WTC11 (cell line): ENCODE data around the gene RETREG1. TPM values are rescaled to one million over a fixed set of nuclear protein-coding genes. Genes with fewer than 3 reads are reported as not detected.

Source experiments
- ATAC-seq: fragments of 200-7000 bp; cut with Tn5 transposase; 2 replicates; pipeline ENCODE4 v1.10.0; 2021; ENCODE audit warnings: mild to moderate bottlenecking, moderate library complexity
- CTCF ChIA-PET: fragments of 300-600 bp; sonication (Branson Sonifier 250); formaldehyde crosslinking; loops from one replicate; lab custom pipeline; 2021; ENCODE audit warnings: antibody characterized with exemption; lab: Charles Lee
- POLR2A ChIA-PET: fragments of 350-600 bp; sonication (Branson Sonifier 250); formaldehyde crosslinking; loops from one replicate; lab custom pipeline; 2021; ENCODE audit warnings: antibody characterized with exemption; lab: Charles Lee
- DNase-seq: peaks from one replicate; pipeline ENCODE4 v3.0.0; 2021; ENCODE audit warnings: low spot score
- H3K27ac Mint-ChIP-seq: 2 replicates; pipeline ENCODE4 v1.8.0; 2021; ENCODE audit warnings: mixed read lengths
- H3K27me3 Mint-ChIP-seq: 2 replicates; pipeline ENCODE4 v1.8.0; 2021; ENCODE audit warnings: low read depth, mild to moderate bottlenecking, moderate library complexity, mixed read lengths
- H3K36me3 Mint-ChIP-seq: 2 replicates; pipeline ENCODE4 v1.8.0; 2021; ENCODE audit warnings: mixed read lengths
- H3K4me1 Mint-ChIP-seq: 2 replicates; pipeline ENCODE4 v1.8.0; 2022; ENCODE audit warnings: mixed read lengths
- H3K4me3 Mint-ChIP-seq: 2 replicates; pipeline ENCODE4 v1.8.0; 2021; ENCODE audit warnings: mild to moderate bottlenecking, moderate library complexity, mixed read lengths
- H3K9me3 Mint-ChIP-seq: 2 replicates; pipeline ENCODE4 v1.8.0; 2021; ENCODE audit warnings: mixed read lengths
- AR ChIP-seq: fragments of 250-450 bp; sonication (Bioruptor Pico); IDR thresholded peaks from 2 replicates; pipeline ENCODE4 v1.9.0; 2021; ENCODE audit warnings: mild to moderate bottlenecking
- ATF2 ChIP-seq: sonication (generic); formaldehyde crosslinking; IDR thresholded peaks from 2 replicates; pipeline ENCODE4 v1.8.1; 2022; ENCODE audit warnings: low read depth, missing genetic modification reagents, borderline replicate concordance
- CREM ChIP-seq: sonication (generic); formaldehyde crosslinking; IDR thresholded peaks from 2 replicates; pipeline ENCODE4 v1.8.1; 2022; ENCODE audit warnings: mild to moderate bottlenecking, missing genetic modification reagents, moderate library complexity
- ETV6 ChIP-seq: sonication (generic); formaldehyde crosslinking; IDR thresholded peaks from 2 replicates; pipeline ENCODE4 v1.8.1; 2022; ENCODE audit warnings: mild to moderate bottlenecking, missing genetic modification reagents
- FOXK1 ChIP-seq: sonication (generic); formaldehyde crosslinking; IDR thresholded peaks from 2 replicates; pipeline ENCODE4 v1.8.0; 2022; ENCODE audit warnings: mild to moderate bottlenecking, moderate library complexity, missing genetic modification reagents
- FOXP1 ChIP-seq: sonication (generic); formaldehyde crosslinking; IDR thresholded peaks from 2 replicates; pipeline ENCODE4 v1.8.0; 2022; ENCODE audit warnings: missing genetic modification reagents, mild to moderate bottlenecking, moderate library complexity, borderline replicate concordance
- IRF2 ChIP-seq: sonication (generic); formaldehyde crosslinking; IDR thresholded peaks from 2 replicates; pipeline ENCODE4 v1.8.0; 2022; ENCODE audit warnings: low read depth, missing genetic modification reagents, borderline replicate concordance
- JUN ChIP-seq: sonication (generic); formaldehyde crosslinking; IDR thresholded peaks from 2 replicates; pipeline ENCODE4 v1.8.0; 2023; ENCODE audit warnings: mild to moderate bottlenecking, missing genetic modification reagents
- NFYB ChIP-seq: sonication (generic); formaldehyde crosslinking; conservative IDR thresholded peaks from 2 replicates; pipeline ENCODE4 v1.8.0; 2022; ENCODE audit warnings: low read depth, missing genetic modification reagents
- NR3C1 ChIP-seq: sonication (generic); formaldehyde crosslinking; conservative IDR thresholded peaks from 2 replicates; pipeline ENCODE4 v1.8.1; 2023; ENCODE audit warnings: low read depth, mild to moderate bottlenecking, missing genetic modification reagents
- OVOL2 ChIP-seq: fragments of 250-450 bp; sonication (Bioruptor Pico); IDR thresholded peaks from 2 replicates; pipeline ENCODE4 v1.9.0; 2021; ENCODE audit warnings: mild to moderate bottlenecking, borderline replicate concordance
- PRDM15 ChIP-seq: sonication (generic); formaldehyde crosslinking; IDR thresholded peaks from 2 replicates; pipeline ENCODE4 v1.8.0; 2022; ENCODE audit warnings: missing genetic modification reagents
- RELA ChIP-seq: sonication (generic); formaldehyde crosslinking; IDR thresholded peaks from 2 replicates; pipeline ENCODE4 v1.8.1; 2022; ENCODE audit warnings: missing genetic modification reagents, mild to moderate bottlenecking, borderline replicate concordance
- RORB ChIP-seq: fragments of 250-450 bp; sonication (Bioruptor Pico); IDR thresholded peaks from 2 replicates; pipeline ENCODE4 v1.9.0; 2021; ENCODE audit warnings: mild to moderate bottlenecking
- SP1 ChIP-seq: sonication (generic); formaldehyde crosslinking; conservative IDR thresholded peaks from 2 replicates; pipeline ENCODE4 v1.8.1; 2022; ENCODE audit warnings: missing genetic modification reagents
- total RNA-seq: library from RNA; stranded (reverse); gene quantifications from 3 replicates; pipeline ENCODE4 v1.2.3, GENCODE V29; 2021
- TF ChIP-seq, protein P1 (sequence below): fragments of 250-450 bp; sonication (Bioruptor Pico); IDR thresholded peaks from 2 replicates; pipeline ENCODE4 v1.8.0; 2021; ENCODE audit warnings: mild to moderate bottlenecking
- TF ChIP-seq, protein P2 (sequence below): sonication (generic); formaldehyde crosslinking; IDR thresholded peaks from 2 replicates; pipeline ENCODE4 v1.8.1; 2023; ENCODE audit warnings: mild to moderate bottlenecking, missing genetic modification reagents, moderate library complexity
- TF ChIP-seq, protein P3 (sequence below): sonication (generic); formaldehyde crosslinking; IDR thresholded peaks from 2 replicates; pipeline ENCODE4 v1.8.1; 2022; ENCODE audit warnings: mild to moderate bottlenecking, moderate library complexity, missing genetic modification reagents
- TF ChIP-seq, protein P4 (sequence below): sonication (generic); formaldehyde crosslinking; IDR thresholded peaks from 2 replicates; pipeline ENCODE4 v1.8.0; 2022; ENCODE audit warnings: mild to moderate bottlenecking, missing genetic modification reagents
- TF ChIP-seq, protein P5 (sequence below): sonication (generic); formaldehyde crosslinking; IDR thresholded peaks from 2 replicates; pipeline ENCODE4 v1.8.1; 2023; ENCODE audit warnings: mild to moderate bottlenecking, missing genetic modification reagents, moderate library complexity

RETREG1 gene
- total RNA-seq, 1 experiment from 2014 or later = 2.2 TPM

GRCh38 chr5:16493261-16493660, 123.5 kb downstream of the RETREG1 start (continued):
- no peak for TF ChIP-seq NR3C1 (CRISPR knock-in tag)
- TF ChIP-seq, all 79 proteins: peak for 0

GRCh38 chr5:16492398-16493140, 124.2 kb downstream of the RETREG1 start:
- Mint-ChIP-seq H3K9me3 (peaks cover 40% of the 10 kb centered on the region), H3K4me1 (no peaks in the 10 kb centered on the region), H3K36me3 (peaks cover 27% of the 10 kb centered on the region), H3K27ac (no peak overlapping the region)
- CTCF ChIA-PET = no interaction called here
- TF ChIP-seq PRDM15 (no peak), ETV6 (CRISPR knock-in tag) (no peak), IRF2 (CRISPR knock-in tag) (no peak), JUN (no peak), RORB (no peak), ATF2 (CRISPR knock-in tag) (no peak), SP1 (CRISPR knock-in tag) (no peak), CREM (CRISPR knock-in tag) (no peak), NFYB (CRISPR knock-in tag) (no peak)
- TF ChIP-seq, protein P1, sequence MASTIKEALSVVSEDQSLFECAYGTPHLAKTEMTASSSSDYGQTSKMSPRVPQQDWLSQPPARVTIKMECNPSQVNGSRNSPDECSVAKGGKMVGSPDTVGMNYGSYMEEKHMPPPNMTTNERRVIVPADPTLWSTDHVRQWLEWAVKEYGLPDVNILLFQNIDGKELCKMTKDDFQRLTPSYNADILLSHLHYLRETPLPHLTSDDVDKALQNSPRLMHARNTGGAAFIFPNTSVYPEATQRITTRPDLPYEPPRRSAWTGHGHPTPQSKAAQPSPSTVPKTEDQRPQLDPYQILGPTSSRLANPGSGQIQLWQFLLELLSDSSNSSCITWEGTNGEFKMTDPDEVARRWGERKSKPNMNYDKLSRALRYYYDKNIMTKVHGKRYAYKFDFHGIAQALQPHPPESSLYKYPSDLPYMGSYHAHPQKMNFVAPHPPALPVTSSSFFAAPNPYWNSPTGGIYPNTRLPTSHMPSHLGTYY (CRISPR knock-in tag) = no peak
- TF ChIP-seq, protein P2, sequence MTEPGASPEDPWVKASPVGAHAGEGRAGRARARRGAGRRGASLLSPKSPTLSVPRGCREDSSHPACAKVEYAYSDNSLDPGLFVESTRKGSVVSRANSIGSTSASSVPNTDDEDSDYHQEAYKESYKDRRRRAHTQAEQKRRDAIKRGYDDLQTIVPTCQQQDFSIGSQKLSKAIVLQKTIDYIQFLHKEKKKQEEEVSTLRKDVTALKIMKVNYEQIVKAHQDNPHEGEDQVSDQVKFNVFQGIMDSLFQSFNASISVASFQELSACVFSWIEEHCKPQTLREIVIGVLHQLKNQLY = no peak
- TF ChIP-seq, protein P3, sequence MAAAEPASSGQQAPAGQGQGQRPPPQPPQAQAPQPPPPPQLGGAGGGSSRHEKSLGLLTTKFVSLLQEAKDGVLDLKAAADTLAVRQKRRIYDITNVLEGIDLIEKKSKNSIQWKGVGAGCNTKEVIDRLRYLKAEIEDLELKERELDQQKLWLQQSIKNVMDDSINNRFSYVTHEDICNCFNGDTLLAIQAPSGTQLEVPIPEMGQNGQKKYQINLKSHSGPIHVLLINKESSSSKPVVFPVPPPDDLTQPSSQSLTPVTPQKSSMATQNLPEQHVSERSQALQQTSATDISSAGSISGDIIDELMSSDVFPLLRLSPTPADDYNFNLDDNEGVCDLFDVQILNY (CRISPR knock-in tag) = no peak
- TF ChIP-seq, all 79 proteins: peak for 0
- ATAC-seq = no peak
- no peak overlapping the region for H3K4me3 Mint-ChIP-seq
- POLR2A ChIA-PET = no interaction called here
- no peaks in the 10 kb centered on the region; the same call in none of the 2 replicates for H3K27me3 Mint-ChIP-seq
- DNase-seq = no peak

GRCh38 chr5:16490911-16491310, 125.9 kb downstream of the RETREG1 start:
- no peak for ATAC-seq
- H3K4me1 Mint-ChIP-seq = no peaks in the 10 kb centered on the region
- CTCF ChIA-PET = interaction anchor here (0.9 to 1.2 kb wide), 2 partner anchors 62 to 172 kb away, joined by 3 to 7 read pairs; no protein-coding TSS in a partner anchor
- peaks cover 24% of the 10 kb centered on the region for H3K9me3 Mint-ChIP-seq
- POLR2A ChIA-PET = no interaction called here
- no peak for DNase-seq
- no peak overlapping the region for H3K4me3 Mint-ChIP-seq
- no peak overlapping the region for H3K27ac Mint-ChIP-seq
- H3K27me3 Mint-ChIP-seq = no peaks in the 10 kb centered on the region; the same call in 1 of the 2 replicates
- peaks cover 18% of the 10 kb centered on the region for H3K36me3 Mint-ChIP-seq
- TF ChIP-seq OVOL2 (CRISPR knock-in tag) = no peak
- no peak for TF ChIP-seq FOXP1 (CRISPR knock-in tag)
- TF ChIP-seq, protein P4, sequence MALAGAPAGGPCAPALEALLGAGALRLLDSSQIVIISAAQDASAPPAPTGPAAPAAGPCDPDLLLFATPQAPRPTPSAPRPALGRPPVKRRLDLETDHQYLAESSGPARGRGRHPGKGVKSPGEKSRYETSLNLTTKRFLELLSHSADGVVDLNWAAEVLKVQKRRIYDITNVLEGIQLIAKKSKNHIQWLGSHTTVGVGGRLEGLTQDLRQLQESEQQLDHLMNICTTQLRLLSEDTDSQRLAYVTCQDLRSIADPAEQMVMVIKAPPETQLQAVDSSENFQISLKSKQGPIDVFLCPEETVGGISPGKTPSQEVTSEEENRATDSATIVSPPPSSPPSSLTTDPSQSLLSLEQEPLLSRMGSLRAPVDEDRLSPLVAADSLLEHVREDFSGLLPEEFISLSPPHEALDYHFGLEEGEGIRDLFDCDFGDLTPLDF = no peak
- no peak for TF ChIP-seq AR (CRISPR knock-in tag)
- TF ChIP-seq RELA (CRISPR knock-in tag) = no peak
- no peak for TF ChIP-seq RORB
- TF ChIP-seq, protein P5, sequence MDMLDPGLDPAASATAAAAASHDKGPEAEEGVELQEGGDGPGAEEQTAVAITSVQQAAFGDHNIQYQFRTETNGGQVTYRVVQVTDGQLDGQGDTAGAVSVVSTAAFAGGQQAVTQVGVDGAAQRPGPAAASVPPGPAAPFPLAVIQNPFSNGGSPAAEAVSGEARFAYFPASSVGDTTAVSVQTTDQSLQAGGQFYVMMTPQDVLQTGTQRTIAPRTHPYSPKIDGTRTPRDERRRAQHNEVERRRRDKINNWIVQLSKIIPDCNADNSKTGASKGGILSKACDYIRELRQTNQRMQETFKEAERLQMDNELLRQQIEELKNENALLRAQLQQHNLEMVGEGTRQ (CRISPR knock-in tag) = no peak
- TF ChIP-seq FOXK1 (CRISPR knock-in tag) = no peak
